Measurements from ENCODE around the gene ZFP69.

ZFP69 gene

DNA sequence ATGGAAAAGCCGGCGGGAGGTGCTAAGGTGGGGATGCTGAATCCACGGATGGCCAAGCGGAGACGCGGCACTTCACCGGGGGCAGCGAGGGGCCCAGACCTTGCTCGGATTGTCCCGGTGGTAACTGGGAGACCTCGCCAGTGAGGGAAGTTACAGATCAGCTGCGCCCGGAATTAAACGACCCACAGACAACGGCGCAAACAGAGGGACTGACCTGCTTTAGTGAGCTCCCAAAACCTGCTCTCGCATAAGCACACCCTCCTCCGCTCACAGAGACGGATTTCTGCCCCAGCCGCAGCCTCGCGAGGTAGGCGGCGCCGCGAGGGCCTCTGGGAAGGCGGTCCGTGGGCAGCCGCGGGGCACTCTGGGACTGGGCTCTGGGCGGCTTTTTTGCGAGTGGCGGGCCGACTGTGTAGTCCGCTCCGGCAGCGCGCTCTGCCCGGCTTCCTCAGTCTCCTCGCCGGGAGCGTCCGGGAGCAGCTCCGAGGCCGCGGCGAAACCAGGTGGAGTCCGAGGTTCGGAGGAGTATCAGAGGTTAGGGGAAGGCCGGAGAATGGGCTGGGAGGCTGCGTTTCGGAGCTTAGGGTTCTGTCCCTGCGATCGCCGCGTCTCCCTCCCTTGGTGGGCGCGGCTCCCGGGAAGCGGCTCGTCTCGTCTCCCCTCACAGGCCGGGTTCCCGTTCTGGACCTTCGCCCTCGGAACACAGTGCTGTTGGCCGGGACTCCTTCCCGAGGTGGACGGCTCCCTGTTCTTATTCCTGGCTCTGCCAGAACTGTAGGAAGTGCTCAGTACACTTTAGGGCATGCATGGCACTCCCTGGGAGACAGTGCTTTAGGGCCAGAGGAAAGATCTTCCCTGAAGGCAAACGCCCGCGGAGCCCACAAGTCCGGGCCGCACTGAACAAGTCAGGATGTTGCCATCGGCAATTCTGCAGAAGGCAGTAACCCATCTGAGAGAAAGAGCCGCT is 31.6 kb downstream of the ZFP69 start, which contains the start of gene EXO5:
EXO5 (plus strand) TSS at position 393 of the 967 bp plus-strand sequence. CDS start 5,778 bp downstream, outside the sequence.
- DNase-seq, result peak; percentile 83

DNA sequence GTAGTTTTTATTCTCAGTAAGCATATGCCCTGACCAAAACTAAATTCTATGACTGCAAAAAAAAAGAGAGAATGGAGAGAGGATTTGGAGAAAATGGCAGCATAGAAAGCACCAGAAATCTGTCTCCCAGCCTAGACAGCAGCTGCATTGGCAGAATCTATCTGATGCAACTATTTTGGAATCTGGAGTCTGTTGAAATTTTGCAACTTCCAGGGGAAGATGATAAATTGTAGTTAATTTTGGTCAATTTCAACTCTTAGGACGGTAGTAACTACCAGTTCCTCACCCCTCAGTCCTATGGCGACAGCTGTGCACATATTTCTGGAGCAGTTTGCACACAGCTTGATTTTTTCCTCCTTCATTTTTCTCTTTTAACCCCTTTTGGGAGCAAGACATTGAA is 42.4 kb downstream of the ZFP69 start:
- DNase-seq, result no peak

DNA sequence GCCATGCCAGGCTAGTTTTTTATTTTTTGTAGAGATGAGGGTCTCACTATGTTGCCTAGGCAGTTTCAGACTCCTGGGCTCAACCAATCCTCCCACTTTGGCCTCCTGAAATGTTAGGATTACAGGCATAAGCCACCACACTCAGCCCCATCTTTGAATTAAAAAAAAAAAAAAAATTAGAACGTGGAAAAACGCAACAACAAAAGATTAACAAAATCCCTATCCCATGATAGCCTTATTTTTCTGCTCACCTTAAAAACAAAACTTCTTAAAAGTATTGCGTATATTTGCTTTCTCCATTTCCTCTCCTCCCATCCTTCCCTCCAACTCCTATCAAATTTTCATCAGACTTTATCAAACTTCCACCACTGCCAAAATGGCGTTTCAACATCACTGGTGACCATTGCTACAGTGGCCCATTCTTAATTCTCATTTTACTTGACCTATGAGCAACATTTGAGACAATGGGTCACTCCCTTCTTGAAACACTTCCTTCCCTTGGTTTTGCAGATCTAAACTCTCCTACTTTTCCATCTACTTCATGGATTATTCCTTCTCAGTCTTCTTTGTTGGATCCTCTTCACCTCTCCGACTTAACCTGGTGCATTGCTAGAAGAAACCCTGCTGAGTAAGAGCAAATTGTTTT is 53.8 kb downstream of the ZFP69 start:
- peak; percentile 28 for DNase-seq

DNA sequence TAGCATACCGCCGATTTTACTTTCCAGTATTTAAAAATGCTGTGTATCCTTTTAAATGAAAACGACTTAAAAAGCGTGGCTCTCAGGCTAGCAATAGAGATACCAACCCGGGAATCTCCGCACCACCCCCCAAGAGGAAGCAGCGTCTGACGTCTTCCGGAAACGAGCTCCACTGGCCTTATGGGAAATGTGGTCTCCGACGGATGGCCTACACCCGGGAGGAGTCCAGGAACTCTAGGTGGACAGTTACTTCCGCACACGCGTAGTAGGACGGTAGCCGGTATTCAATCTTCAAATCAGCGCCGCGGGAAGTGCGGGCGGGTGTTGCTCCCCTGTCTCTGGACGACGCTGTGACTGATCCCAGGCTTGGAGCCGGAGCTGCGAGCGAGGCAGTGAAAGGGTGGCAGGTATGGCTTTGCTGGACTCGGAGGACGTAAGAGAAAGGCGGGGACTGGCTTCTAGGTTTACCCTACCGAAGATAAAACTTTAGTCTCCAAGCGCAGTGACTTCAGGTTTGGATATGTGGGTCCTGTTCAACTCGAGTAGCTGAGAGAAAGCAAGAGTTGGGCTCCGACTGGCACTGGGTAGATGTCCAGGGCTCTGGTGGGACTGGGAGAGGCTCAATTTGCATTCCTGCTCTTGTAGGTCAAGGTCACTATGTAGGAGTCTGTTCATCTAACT is 54.4 kb downstream of the ZFP69 start, which contains the start of gene ZNF684:
ZNF684 (plus strand) TSS at position 257 of the 681 bp plus-strand sequence. CDS start 1,530 bp downstream, outside the sequence.
- DNase-seq, result peak; percentile 95

DNA sequence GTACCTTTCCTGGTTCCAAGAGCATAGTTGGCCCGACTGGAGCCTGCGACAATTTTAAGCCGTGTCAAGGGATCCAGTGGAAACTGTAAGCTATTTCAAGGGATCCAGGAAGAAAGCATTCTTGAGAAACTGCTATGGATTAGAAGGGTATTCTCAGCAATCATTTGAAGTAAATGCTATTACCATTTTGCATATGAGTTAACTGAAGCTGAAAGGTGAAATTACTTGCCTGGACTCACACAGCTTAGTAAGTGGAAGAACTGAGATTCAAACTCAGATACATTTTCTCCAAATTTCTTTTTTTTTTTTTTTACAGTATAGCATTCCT is 54.9 kb downstream of the ZFP69 start:
- no peak for DNase-seq

DNA sequence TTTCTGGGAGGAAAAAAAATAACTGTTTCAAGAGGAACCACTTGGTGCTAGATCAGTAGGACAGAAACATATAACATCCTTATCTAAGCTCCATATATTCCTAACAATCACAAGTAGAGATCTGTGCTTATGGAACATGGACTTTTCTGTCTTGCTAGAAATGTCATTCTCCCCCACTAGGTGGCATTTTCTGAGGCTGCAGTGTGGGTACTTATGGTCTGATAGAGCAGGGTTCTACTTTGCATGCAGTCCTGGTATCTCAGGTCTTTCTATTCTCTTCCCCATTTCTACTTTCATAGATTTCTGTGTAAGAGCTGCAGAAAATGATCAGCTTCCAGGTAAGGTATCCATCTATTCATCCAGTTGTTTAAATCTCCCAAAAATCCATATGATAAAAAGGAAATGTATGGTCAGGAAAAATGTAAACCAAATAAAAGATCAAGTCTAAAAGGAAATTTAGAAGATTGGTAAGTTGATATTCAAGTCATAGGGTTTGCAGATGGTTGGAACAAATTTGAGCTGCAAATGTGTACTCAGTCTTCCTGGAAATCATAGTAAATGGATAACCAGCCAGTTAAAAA is 55.8 kb downstream of the ZFP69 start:
- peak; percentile 61 for DNase-seq

DNA sequence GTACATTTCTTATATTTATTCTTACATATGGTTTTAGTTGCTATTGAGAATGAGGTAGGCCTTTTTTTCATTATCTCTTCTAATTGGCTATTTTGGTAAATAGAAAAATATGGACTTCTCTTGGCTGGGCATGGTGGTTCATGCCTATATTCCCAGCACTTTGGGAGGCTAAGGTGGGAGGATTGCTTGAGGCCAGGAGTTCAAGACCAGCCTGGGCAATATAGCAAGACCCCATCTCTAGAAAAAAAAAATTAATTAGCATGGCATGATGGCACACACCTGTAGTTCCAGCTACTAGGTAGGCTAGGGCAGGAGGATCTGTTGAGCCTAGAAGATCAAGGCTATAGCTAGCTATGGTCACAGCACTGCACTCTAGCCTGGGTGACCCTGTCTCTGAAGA is 57.5 kb downstream of the ZFP69 start:
- no peak for DNase-seq

DNA sequence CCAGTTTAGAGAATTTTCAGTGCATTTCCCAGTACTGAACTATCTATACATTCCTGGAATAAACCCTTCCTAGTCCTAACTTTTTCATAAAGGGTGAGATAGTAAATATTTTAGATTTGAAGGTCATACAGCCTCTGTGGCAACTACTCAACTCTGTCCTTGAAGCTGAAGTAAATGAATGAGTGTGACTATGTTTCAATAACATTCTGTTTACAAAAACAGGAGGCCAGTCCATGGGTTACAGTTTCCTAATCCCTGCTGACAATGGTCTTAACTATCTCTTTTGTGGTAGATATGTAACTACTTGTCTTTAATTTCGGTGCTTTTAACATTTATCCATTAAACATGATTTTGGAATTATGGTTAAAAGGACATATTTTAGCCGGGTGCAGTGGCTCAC is 58.6 kb downstream of the ZFP69 start:
- DNase-seq, result no peak

DNA sequence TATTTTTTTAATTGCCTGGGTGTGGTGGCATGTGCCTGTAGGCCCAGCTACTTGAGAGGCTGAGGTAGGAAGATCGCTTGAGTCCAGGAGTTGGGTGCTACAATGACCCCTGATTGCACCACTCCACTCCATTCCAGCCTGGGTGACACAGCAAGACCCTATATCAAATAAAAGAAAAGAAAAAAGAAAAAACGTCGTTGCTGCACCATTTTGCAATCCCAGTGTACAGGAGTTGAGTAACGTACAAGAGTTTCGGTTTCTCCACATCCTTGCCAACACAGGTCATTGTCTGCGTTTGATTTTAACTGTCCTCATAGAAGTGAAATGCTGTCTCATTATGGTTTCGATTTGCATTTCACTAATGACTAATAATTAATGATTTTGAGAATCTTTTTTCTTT is 62.2 kb downstream of the ZFP69 start:
- DNase-seq, result no peak

Measured in NCI-H69 (cell line).